ENCODE data around the gene UGT1A4.

UGT1A4 gene

GRCh38 chr2:233766416-233766815 is 47.9 kb downstream of the UGT1A4 start:
- TF ChIP-seq CTCF (IDR thresholded peaks at IDR 0.05; ENCODE audit: extremely low read depth, missing control alignments): no peak
- no peak for DNase-seq (ENCODE audit: low spot score)

GRCh38 chr2:233768076-233768475 is 49.5 kb downstream of the UGT1A4 start:
- no peak for TF ChIP-seq CTCF (IDR thresholded peaks at IDR 0.05; ENCODE audit: extremely low read depth, missing control alignments)
- no peak for DNase-seq (ENCODE audit: low spot score)

GRCh38 chr2:233769260-233769659 is 50.7 kb downstream of the UGT1A4 start:
- no peak for DNase-seq (ENCODE audit: low spot score)
- TF ChIP-seq CTCF (IDR thresholded peaks at IDR 0.05; ENCODE audit: extremely low read depth, missing control alignments): no peak

- no peak for TF ChIP-seq CTCF (IDR thresholded peaks at IDR 0.05; ENCODE audit: extremely low read depth, missing control alignments)
- DNase-seq (ENCODE audit: low spot score): no peak
Measured at GRCh38 chr2:233772153-233772552, 53.6 kb downstream of the UGT1A4 start.

- no peak for DNase-seq (ENCODE audit: low spot score)
- no peak for TF ChIP-seq CTCF (IDR thresholded peaks at IDR 0.05; ENCODE audit: extremely low read depth, missing control alignments)
Measured at GRCh38 chr2:233772583-233772982, 54.0 kb downstream of the UGT1A4 start.

- DNase-seq (ENCODE audit: low spot score): no peak
- no peak for TF ChIP-seq CTCF (IDR thresholded peaks at IDR 0.05; ENCODE audit: extremely low read depth, missing control alignments)
Measured at GRCh38 chr2:233773854-233774253, 55.3 kb downstream of the UGT1A4 start.

GRCh38 chr2:233775414-233775813 is 56.9 kb downstream of the UGT1A4 start:
- DNase-seq (ENCODE audit: low spot score): no peak
- TF ChIP-seq CTCF (IDR thresholded peaks at IDR 0.05; ENCODE audit: extremely low read depth, missing control alignments): no peak

Data from GM20000 (cell line).